IMR-90 (cell line): Measurements from ENCODE around the gene IGFBP6. TPM values are rescaled to one million over a fixed set of nuclear protein-coding genes. Genes with fewer than 3 reads are reported as not detected.

Experiments
- ATAC-seq: fragments of 200-7000 bp; cut with Tn5 transposase; 2 replicates; pipeline ENCODE4 v1.9.1; 2020; ENCODE audit warnings: low read depth, mild to moderate bottlenecking, moderate library complexity
- BruUV-seq: library from RNA; stranded (reverse); fragments of 400-500 nt; replicated peaks from 2 replicates; lab custom pipeline; 2021; lab: Mats Ljungman, UMichigan
- CTCF ChIA-PET: fragments of 300-600 bp; formaldehyde crosslinking; extraction: SDS; loops from one replicate; lab custom pipeline; 2021; ENCODE audit warnings: antibody characterized with exemption; lab: Yijun Ruan, JAX
- POLR2A ChIA-PET: fragments of 300-600 bp; sonication (Branson Sonifier 250); formaldehyde crosslinking; loops from one replicate; lab custom pipeline; 2022; ENCODE audit warnings: antibody characterized with exemption; ENCODE audit not compliant: unreplicated experiment; lab: Charles Lee
- DNase-seq: peaks from one replicate; pipeline ENCODE4 v3.0.0; 2013
- H2AFZ ChIP-seq: replicated peaks from 2 replicates; pipeline ENCODE3; 2013; ENCODE audit warnings: low read length, mild to moderate bottlenecking; ENCODE audit not compliant: poor library complexity
- H2AK5ac ChIP-seq: 2 replicates; pipeline ENCODE4 v1.6.1; 2013; ENCODE audit warnings: low read depth, low read length, inconsistent platforms
- H2AK9ac ChIP-seq: replicated peaks from 2 replicates; pipeline ENCODE3; 2013; ENCODE audit warnings: mild to moderate bottlenecking, low read depth, low read length, moderate library complexity; ENCODE audit not compliant: poor library complexity
- H2BK120ac ChIP-seq: 2 replicates; pipeline ENCODE4 v1.6.1; 2013; ENCODE audit warnings: low read depth, low read length, inconsistent platforms
- H2BK15ac ChIP-seq: 3 replicates; pipeline ENCODE4 v1.6.1; 2013; ENCODE audit warnings: low read depth, low read length, inconsistent platforms
- H2BK20ac ChIP-seq: 2 replicates; pipeline ENCODE4 v1.6.1; 2013; ENCODE audit warnings: low read depth, mild to moderate bottlenecking, inconsistent platforms, low read length, moderate library complexity
- H2BK5ac ChIP-seq: 2 replicates; pipeline ENCODE4 v1.6.1; 2013; ENCODE audit warnings: mild to moderate bottlenecking, low read depth, low read length, inconsistent platforms; ENCODE audit not compliant: poor library complexity, severe bottlenecking
- H3K14ac ChIP-seq: replicated peaks from 2 replicates; pipeline ENCODE4 v1.6.1; 2013; ENCODE audit warnings: low read depth, low read length, inconsistent platforms
- H3K18ac ChIP-seq: 2 replicates; pipeline ENCODE4 v1.6.1; 2013; ENCODE audit warnings: low read depth, low read length, control low read depth
- H3K23ac ChIP-seq: 2 replicates; pipeline ENCODE4 v1.6.1; 2013; ENCODE audit warnings: low read depth, low read length, inconsistent platforms
- H3K27ac ChIP-seq: 2 replicates; pipeline ENCODE4 v1.5.1; 2013; ENCODE audit warnings: mild to moderate bottlenecking, control low read depth, low read length; ENCODE audit not compliant: insufficient read depth
- H3K27me3 ChIP-seq: 2 replicates; pipeline ENCODE4 v1.6.1; 2013; ENCODE audit warnings: low read length; ENCODE audit not compliant: control insufficient read depth, insufficient read depth
- H3K36me3 ChIP-seq: 2 replicates; pipeline ENCODE4 v1.6.1; 2013; ENCODE audit warnings: low read length, mixed read lengths; ENCODE audit not compliant: control insufficient read depth, insufficient read depth
- H3K4ac ChIP-seq: 2 replicates; pipeline ENCODE4 v1.6.1; 2013; ENCODE audit warnings: low read depth, low read length, inconsistent platforms
- H3K4me1 ChIP-seq: 2 replicates; pipeline ENCODE4 v1.6.1; 2013; ENCODE audit warnings: low read length, mixed read lengths; ENCODE audit not compliant: control insufficient read depth, insufficient read depth
- H3K4me2 ChIP-seq: 2 replicates; pipeline ENCODE4 v1.6.1; 2013; ENCODE audit warnings: low read depth, mild to moderate bottlenecking, control low read depth, low read length, moderate library complexity
- H3K4me3 ChIP-seq: 2 replicates; pipeline ENCODE4 v1.5.1; 2013; ENCODE audit warnings: low read depth, mild to moderate bottlenecking, control low read depth, low read length, moderate library complexity; ENCODE audit not compliant: insufficient read depth
- H3K56ac ChIP-seq: 2 replicates; pipeline ENCODE4 v1.6.1; 2013; ENCODE audit warnings: low read length, inconsistent platforms; ENCODE audit not compliant: insufficient read depth; ENCODE audit errors: extremely low read depth
- H3K79me1 ChIP-seq, 2 experiments: 2 replicates each; pipeline ENCODE4 v1.6.1; 2013; ENCODE audit warnings: low read length in 2 of 2, inconsistent platforms in 1 of 2, low read depth in 1 of 2
- H3K9ac ChIP-seq: 2 replicates; pipeline ENCODE4 v1.6.1; 2013; ENCODE audit warnings: low read depth, low read length, control low read depth
- H3K9me1 ChIP-seq: 2 replicates; pipeline ENCODE4 v1.6.1; 2013; ENCODE audit warnings: low read length, inconsistent platforms; ENCODE audit not compliant: insufficient read depth
- H3K9me3 ChIP-seq: 2 replicates; pipeline ENCODE4 v1.6.1; 2013; ENCODE audit warnings: low read length; ENCODE audit not compliant: control insufficient read depth, insufficient read depth
- H4K20me1 ChIP-seq: 2 replicates; pipeline ENCODE4 v1.6.1; 2013; ENCODE audit warnings: low read length, inconsistent platforms; ENCODE audit not compliant: insufficient read depth
- H4K5ac ChIP-seq: 2 replicates; pipeline ENCODE4 v1.6.1; 2013; ENCODE audit warnings: mild to moderate bottlenecking, low read depth, low read length, control low read depth
- H4K8ac ChIP-seq, 2 experiments: 2 replicates each; pipeline ENCODE4 v1.6.1; 2013; ENCODE audit warnings: low read depth in 2 of 2, low read length in 2 of 2, control low read depth in 1 of 2, inconsistent platforms in 1 of 2
- H4K91ac ChIP-seq: 2 replicates; pipeline ENCODE4 v1.6.1; 2013; ENCODE audit warnings: low read depth, low read length, inconsistent platforms; ENCODE audit not compliant: insufficient read depth
- BHLHE40 ChIP-seq: fragments of 150-350 bp; IDR thresholded peaks from 2 replicates; pipeline ENCODE4 v1.6.1; 2016; ENCODE audit warnings: mild to moderate bottlenecking, low read depth, low read length
- MAZ ChIP-seq: IDR thresholded peaks from 2 replicates; pipeline ENCODE4 v1.6.1; 2012; ENCODE audit warnings: low read depth, mild to moderate bottlenecking, low read length, improper control_type of control experiment, moderate library complexity, borderline replicate concordance
- RAD21 ChIP-seq: IDR thresholded peaks from 2 replicates; pipeline ENCODE4 v1.6.1; 2012; ENCODE audit warnings: low read length, improper control_type of control experiment
- WGBS, 2 experiments: methylation state at CpG; one replicate each; pipeline versions ENCODE4 v1.1.5 to v1.1.7; 2013; ENCODE audit warnings: missing lambda C conversion rate in 2 of 2; ENCODE audit not compliant: insufficient read length in 1 of 2; ENCODE audit errors: extremely low coverage in 2 of 2; 5-methylcytosine and 5-hydroxymethylcytosine counted together
- dilution Hi-C: fragments of 300-500 bp; cut with HindIII; formaldehyde crosslinking; loops from one replicate; pipeline ENCODE4 v1.14.3; 2018; ENCODE audit warnings: low sequenced_read_pairs; ENCODE audit not compliant: unreplicated experiment
- in situ Hi-C: fragments of 300-500 bp; cut with MboI; formaldehyde crosslinking; loops from 3 replicates; pipeline ENCODE4 v1.14.3; 2019; ENCODE audit warnings: low sequenced_read_pairs, inconsistent platforms, mixed read lengths
- intact Hi-C: fragments of 100-400 bp; cut with micrococcal nuclease; formaldehyde crosslinking; loops from 2 replicates; pipeline ENCODE4 v1.10.0; 2022
- polyA plus RNA-seq, 3 experiments: library from polyadenylated mRNA; depleted of rRNA; stranded (reverse); fragments of >200 nt; gene quantifications; 2 replicates each; pipeline ENCODE4 v1.2.3, GENCODE V29; 2012; ENCODE audit warnings: low replicate concordance in 1 of 3
- total RNA-seq: library from RNA; depleted of rRNA; stranded (reverse); fragments of >200 nt; gene quantifications from 2 replicates; pipeline ENCODE4 v1.2.3, GENCODE V29; 2012
- TF ChIP-seq, protein P1 (sequence below): fragments of 150-350 bp; IDR thresholded peaks from 2 replicates; pipeline ENCODE4 v1.6.1; 2017; ENCODE audit warnings: mild to moderate bottlenecking, antibody characterized with exemption, low read length, low read depth
- TF ChIP-seq, protein P2 (sequence below): conservative IDR thresholded peaks from 2 replicates; pipeline ENCODE4 v1.5.1; 2012; ENCODE audit warnings: mild to moderate bottlenecking, low read depth, low read length, improper control_type of control experiment

The IGFBP6 gene
- total and polyA plus RNA-seq, 2 of the 4 experiments (the other 2 are of a cell fraction) = 124 to 337 TPM

DNA sequence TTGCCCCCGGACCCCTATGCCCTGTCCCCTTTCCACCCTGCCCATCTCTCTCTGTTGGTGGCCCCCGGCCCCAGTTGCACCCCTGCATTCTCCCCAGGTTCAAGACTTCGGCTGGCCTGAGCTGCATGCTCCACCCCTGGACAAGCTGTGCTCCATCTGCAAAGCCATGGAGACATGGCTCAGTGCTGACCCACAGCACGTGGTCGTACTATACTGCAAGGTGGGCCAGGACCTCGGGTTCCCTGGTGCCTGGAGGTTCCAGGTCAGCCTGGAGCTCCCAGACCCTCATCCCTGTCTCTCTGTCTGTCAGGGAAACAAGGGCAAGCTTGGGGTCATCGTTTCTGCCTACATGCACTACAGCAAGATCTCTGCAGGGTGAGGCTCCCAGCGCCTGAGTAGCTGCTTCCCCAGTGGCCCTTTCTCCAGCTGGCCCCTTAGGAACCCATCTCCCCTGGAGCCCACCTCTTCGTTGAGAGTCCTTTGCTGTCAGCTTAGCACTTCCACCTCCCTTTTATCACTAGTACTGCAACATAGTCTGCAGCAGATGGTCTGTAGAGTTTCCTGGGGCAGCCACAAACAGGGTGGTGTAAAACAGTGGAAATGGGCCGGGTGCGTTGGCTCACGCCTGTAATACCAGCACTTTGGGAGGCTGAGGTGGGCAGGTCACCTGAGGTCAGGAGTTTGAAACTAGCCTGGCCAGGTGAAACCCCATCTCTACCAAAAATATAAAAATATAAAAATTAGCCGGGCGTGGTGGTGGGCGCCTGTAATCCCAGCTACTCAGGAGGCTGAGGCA is 41.8 kb upstream of the IGFBP6 start:
- ATAC-seq (no peak), DNase-seq (no peak)
- H4K20me1 ChIP-seq = peaks cover 16% of the 10 kb centered on the region
- no peak overlapping the region for H3K23ac ChIP-seq
- H2BK20ac ChIP-seq = no peak overlapping the region
- H3K4ac ChIP-seq = no peak overlapping the region
- H2BK5ac ChIP-seq = no peak overlapping the region
- no peak overlapping the region for H3K14ac ChIP-seq
- TF ChIP-seq RAD21 (no peak), MAZ (no peak), BHLHE40 (no peak)
- TF ChIP-seq, protein P1, sequence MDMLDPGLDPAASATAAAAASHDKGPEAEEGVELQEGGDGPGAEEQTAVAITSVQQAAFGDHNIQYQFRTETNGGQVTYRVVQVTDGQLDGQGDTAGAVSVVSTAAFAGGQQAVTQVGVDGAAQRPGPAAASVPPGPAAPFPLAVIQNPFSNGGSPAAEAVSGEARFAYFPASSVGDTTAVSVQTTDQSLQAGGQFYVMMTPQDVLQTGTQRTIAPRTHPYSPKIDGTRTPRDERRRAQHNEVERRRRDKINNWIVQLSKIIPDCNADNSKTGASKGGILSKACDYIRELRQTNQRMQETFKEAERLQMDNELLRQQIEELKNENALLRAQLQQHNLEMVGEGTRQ = no peak
- TF ChIP-seq, protein P2, sequence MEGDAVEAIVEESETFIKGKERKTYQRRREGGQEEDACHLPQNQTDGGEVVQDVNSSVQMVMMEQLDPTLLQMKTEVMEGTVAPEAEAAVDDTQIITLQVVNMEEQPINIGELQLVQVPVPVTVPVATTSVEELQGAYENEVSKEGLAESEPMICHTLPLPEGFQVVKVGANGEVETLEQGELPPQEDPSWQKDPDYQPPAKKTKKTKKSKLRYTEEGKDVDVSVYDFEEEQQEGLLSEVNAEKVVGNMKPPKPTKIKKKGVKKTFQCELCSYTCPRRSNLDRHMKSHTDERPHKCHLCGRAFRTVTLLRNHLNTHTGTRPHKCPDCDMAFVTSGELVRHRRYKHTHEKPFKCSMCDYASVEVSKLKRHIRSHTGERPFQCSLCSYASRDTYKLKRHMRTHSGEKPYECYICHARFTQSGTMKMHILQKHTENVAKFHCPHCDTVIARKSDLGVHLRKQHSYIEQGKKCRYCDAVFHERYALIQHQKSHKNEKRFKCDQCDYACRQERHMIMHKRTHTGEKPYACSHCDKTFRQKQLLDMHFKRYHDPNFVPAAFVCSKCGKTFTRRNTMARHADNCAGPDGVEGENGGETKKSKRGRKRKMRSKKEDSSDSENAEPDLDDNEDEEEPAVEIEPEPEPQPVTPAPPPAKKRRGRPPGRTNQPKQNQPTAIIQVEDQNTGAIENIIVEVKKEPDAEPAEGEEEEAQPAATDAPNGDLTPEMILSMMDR = no peak
- ChIA-PET CTCF (interaction anchor here (0.7 kb wide), 1 partner anchor 8 kb away, joined by 3 read pairs; no protein-coding TSS in a partner anchor), POLR2A (no interaction called here)
- H3K4me3 ChIP-seq = no peak overlapping the region
- no peak overlapping the region for H3K27ac ChIP-seq
- H3K56ac ChIP-seq = no peak overlapping the region
- H3K36me3 ChIP-seq = peaks cover 66% of the 10 kb centered on the region
- WGBS, 2 experiments = 75% methylated on average over 3 of the region's 15 CpGs; no CpG with 5 or more reads in 1 of the 2 experiments
- peaks cover 0 to 50% of the 10 kb centered on the region in 2 experiments; a peak in 3 of 4 replicates for H3K79me1 ChIP-seq
- H2AK9ac ChIP-seq = no peak overlapping the region
- in situ Hi-C loops = no loop called here
- dilution Hi-C loops = no loop called here
- H3K4me2 ChIP-seq = no peak overlapping the region
- H2BK120ac ChIP-seq = no peak overlapping the region
- H4K5ac ChIP-seq = no peak overlapping the region
- no peak overlapping the region for H2BK15ac ChIP-seq
- no peak overlapping the region for H2AK5ac ChIP-seq
- no peak overlapping the region for H4K91ac ChIP-seq
- BruUV-seq = no TSS peak
- peaks cover 21% of the 10 kb centered on the region for H3K9me1 ChIP-seq
- H3K9me3 ChIP-seq = no peaks in the 10 kb centered on the region
- H4K8ac ChIP-seq = no peak overlapping the region
- H3K9ac ChIP-seq = no peak overlapping the region
- no peak overlapping the region for H2AFZ ChIP-seq
- H3K18ac ChIP-seq = no peak overlapping the region
- intact Hi-C loops = no loop called here
- peaks cover 31% of the 10 kb centered on the region for H3K4me1 ChIP-seq
- no peaks in the 10 kb centered on the region for H3K27me3 ChIP-seq
